Measurements from ENCODE around the gene CFAP70. TPM values are rescaled to one million over a fixed set of nuclear protein-coding genes. Genes with fewer than 3 reads are reported as not detected.

The CFAP70 gene
- total RNA-seq, 1 donor from 2014 or later, result 2.8 TPM

DNA sequence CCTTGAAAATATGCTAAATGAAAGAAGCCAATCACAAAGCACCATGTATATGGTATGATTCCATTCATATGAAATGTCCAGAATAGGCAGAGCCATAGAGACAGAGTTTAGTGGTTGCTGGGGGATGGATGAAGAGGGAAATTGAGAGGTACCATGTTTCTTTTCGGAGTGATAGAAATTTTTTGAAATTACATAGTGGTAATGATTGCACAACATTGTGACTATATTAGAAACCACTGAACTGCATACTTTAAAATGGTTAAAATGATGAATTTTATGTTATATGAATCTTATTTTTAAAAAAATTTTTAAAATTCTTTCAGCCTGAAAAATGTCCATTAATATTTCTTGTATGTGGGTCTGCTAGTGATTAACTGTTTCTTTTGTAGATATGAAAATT is 137.7 kb downstream of the CFAP70 start:
- DNase-seq (ENCODE audit: low spot score), result no peak
- ATAC-seq, result no peak

DNA sequence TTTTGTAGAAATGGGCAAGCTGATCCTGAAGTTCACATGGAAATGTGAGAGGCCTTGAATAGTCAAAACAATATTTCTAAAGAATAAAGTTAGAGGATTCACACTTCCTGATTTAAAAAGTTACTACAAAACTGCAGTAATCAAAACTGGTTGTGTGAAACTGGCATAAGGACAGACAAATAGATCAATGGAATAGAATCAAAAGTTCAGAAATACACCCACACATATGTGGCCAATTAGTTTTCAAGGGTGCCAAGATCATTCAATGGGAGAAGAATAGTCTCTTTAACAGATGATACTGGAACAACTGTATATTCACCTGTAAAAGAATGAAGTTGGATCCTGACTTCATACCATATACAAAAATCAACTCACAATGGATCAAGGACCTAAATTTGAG is 139.3 kb downstream of the CFAP70 start:
- DNase-seq (ENCODE audit: low spot score), result no peak
- ATAC-seq, result peak; percentile 54

DNA sequence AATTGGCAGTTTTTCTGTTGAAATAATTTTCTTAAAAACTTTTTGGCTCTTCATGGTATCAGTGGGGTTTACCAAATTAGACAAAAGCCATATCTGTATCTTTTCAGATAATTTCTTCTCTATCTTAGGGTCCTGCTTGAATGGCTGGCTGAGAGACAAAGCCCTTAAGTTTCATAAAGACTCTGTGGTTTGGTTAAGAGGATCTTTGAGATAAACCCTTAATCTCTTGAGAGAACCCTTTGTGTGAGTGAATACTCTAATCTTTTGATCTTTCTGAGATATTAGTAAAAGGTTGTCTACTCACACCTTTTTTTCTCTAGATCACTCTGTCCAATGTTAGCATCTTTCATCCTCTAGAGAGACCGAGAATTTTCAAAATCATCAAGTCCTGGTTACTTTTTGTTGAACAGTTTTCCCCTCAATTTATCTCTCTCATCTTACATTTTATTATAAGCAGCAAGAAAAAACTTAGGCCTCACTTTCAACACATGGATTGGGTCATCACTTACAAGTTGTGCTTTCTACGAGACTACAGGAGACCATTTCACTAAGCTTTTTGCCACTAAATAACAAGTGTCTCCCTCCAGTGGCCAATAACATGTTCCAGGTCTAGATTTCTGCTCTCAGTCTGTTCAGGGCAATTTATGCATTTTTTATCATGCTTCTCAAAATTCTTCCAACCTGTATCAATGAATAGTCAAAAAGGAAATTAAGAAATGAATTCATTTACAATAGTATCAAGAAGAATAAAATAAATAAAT is 140.1 kb downstream of the CFAP70 start:
- ATAC-seq (peak; percentile 76), DNase-seq (ENCODE audit: low spot score) (no peak)

DNA sequence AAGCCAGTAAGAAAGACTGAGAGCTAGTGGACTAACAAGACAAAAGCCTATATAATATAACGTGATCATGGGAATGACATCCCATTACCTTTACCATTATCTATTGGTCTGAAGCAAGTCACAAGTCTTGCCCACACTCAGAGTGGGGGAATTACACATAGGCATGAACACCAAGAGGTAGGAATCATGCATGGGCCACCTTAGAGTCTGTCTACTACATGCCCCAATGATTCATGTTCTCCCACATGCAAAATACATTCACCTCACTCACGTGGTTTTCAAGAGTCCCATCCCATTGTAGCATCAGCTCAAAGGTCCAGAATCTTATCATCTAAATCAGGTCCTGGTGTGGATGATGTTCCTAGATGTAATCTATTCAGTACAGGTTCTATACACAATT is 141.0 kb downstream of the CFAP70 start:
- ATAC-seq (no peak), DNase-seq (ENCODE audit: low spot score) (no peak)

DNA sequence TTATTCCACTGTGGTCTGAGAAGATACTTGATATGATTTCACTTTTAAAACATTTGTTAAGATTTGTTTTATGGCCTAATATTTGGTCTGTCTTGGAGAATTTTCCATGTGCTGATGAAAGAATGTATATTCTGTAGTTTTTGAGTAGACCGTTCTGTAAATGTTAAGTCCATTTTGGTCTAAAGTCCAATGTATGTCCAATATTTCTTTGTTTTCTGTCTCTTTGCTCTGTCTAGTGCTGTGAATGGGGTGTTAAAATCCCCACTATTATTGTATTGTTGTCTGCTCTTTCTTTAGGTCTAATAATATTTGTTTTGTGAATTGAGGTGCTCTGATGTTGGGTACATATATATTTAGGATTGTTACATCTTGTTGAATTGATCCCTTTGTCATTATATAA is 142.9 kb downstream of the CFAP70 start:
- DNase-seq (ENCODE audit: low spot score) (no peak), ATAC-seq (no peak)

DNA sequence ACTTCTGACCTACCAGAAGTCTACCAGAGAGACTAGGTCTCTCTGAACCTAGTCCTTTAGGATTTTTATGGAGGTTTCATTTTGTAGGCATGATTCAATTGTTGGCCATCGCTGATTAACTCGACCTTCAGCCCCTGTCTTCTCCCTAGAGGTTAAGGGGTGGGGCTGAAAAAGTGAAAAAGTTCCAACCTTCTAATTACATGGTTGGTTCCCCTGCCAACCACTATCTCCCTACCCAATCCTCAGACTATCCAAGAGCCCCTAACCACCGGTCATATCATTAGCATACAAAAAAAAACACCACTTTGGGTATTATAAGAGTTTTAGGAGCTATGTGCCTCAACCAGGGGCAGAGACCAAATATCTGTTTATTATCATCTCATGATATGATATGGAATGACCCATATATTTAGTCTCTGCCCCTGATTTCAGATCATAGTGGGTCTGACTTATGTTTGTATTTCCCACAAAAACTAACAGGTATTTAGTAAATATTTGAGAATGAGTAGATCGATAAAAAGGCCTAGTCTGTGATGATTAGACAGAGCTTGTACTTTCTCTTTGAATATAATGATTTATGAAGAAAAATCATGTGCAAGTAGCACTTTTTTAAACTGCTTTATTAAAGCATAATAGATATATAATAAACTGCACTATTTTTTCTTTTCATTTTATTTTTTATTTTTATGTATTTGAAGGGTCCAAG is 147.4 kb downstream of the CFAP70 start:
- peak; percentile 81 for ATAC-seq

DNA sequence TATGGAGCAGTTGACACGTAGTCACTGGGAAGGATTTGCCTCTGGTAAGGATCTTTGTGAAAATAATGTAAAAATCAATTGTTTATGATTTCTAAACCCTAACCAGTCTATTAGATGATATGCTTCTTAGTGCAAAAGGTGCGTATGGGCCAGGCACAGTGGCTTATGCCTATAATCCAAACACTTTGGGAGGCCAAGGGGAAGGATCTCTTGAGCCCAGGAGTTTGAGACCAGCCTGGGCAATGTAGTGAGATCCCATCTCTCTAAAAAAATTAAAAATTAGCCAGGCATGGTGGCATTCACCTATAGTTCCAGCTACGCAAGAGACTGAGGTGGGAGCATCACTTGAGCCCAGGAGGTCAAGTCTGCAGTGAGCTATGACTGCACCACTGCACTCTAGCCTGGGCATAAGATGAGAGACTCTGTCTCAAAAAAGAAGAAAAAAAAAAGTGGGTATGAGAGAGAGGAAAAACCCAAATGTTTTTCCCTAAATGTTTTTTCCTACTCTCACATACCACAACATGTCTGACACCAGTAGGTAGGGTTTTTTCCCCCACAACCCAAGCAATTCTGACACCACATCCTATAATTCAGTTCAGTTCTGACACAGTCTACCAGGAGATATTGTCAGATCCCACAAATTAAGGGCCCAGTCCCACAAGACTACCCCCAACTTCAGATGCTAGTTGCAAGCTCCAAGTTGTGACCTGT is 148.1 kb downstream of the CFAP70 start:
- DNase-seq (ENCODE audit: low spot score), result no peak
- no peak for ATAC-seq

More for the DNA sequence above, 147.4 kb downstream of the CFAP70 start:
- DNase-seq (ENCODE audit: low spot score), result no peak

DNA sequence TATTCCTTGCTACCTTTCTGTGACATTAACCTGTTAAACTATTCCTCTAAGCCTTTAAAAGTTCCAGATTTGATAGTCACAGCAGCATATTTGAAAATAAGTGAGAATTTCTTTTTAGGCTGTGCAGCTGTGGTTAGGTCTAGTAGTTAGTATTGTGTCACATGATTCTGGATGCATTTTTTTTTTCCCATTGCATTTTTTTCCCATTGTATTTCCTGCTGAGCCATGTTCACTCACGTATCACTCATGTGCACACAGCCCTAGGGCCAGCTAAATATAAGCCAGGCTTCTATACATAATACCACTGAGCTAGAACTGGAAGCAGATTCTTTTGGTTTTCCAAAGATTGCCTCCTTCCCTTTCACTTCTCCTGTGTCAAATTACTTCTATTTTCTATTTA is 149.0 kb downstream of the CFAP70 start:
- no peak for ATAC-seq
- no peak for DNase-seq (ENCODE audit: low spot score)

DNA sequence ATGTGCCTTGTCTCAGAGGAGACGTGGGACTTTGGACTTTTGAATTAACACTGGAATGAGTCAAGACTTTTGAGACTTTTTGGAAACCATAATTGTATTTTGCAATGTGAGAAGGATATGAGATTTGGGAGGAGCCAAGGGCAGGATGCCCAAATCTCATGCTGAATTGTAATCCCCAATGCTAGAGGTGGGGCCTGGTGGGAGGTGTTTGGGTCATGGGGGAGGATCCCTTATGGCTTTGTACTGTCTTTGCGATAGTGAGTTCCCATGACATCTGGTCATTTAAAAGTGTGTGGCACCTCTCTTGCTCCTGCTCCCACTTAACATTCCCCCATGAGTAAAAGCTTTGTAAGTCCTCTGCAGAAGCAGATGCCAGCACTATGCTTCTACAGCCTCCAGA is 150.8 kb downstream of the CFAP70 start:
- no peak for ATAC-seq
- no peak for DNase-seq (ENCODE audit: low spot score)

DNA sequence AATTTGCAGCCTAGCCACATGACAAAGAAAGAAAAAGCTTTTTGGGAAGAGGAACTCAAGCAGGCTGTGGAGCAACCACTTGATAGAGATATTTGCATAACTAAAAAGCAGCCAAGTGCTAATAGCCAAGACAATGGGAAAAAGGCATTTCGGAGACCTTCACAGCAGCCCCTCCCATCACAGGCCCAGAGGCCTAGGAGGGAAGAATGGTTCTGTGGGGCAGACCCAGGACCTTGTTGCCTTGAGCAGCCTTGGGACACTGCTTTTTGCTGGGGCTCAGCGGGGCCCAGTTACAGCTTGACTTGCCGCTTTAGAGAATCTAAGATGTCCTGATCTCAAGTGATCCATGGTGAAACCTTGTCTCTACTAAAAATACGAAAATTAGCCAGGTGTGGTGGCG is 152.3 kb downstream of the CFAP70 start:
- ATAC-seq, result no peak
- no peak for DNase-seq (ENCODE audit: low spot score)

DNA sequence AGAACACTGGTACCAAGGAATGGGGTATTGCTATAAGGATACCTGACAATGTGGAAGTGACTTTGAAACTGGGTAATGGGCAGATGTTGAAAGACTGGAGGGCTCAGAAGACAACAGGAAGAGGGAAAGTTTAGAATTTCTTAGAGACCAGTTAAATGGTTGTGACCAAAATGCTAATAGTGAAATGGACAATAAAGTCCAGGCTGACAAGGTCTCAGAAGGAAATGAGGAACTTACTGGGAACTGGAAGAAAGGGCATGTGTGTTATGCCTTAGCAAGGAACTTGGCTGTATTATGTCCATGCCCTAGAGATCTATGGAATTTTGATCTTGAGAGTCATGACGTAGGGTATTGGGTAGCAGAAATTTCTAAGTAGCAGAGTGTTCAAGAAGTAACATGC is 152.8 kb downstream of the CFAP70 start:
- no peak for ATAC-seq
- no peak for DNase-seq (ENCODE audit: low spot score)

DNA sequence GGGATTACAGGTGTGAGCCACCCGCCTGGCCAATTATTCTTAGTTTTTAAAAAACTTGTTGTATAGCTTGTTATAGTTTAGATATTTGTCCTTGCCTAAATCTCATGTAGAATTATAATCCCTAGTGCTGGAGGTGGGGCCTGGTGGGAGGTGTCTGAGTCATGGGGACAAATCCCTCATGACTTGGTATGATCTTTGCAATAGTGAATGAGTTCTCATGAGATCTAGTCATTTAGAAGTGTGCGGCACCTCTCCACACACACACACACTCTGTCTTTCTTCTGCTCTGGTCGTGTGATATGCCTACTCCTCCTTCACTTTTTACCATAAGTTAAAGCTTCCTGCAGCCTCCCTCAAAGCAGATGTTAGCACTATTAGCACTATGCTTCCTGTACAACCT is 153.6 kb downstream of the CFAP70 start:
- no peak for ATAC-seq

More for the DNA sequence above, 153.6 kb downstream of the CFAP70 start:
- no peak for DNase-seq (ENCODE audit: low spot score)

Other genes with a start within 250 kb of the CFAP70 start
- gene NUDT13, start 248.4 kb downstream of the CFAP70 start, total RNA-seq, result 2.7 TPM
- gene ECD, start 190.9 kb downstream of the CFAP70 start, total RNA-seq, result 9.1 TPM
- 11.1 TPM for gene FAM149B1, start 190.7 kb downstream of the CFAP70 start, total RNA-seq
- 5.8 TPM for gene DNAJC9, start 111.6 kb downstream of the CFAP70 start, total RNA-seq
- gene MRPS16, start 106.2 kb downstream of the CFAP70 start, total RNA-seq, result 53.6 TPM
- 89.9 TPM for gene ANXA7, start 55.2 kb upstream of the CFAP70 start, total RNA-seq
- 0.50 TPM for gene MSS51, start 74.7 kb upstream of the CFAP70 start, total RNA-seq
- 10.7 TPM for gene PPP3CB, start 137.2 kb upstream of the CFAP70 start, total RNA-seq
- 4.8 TPM for gene USP54, start 232.5 kb upstream of the CFAP70 start, total RNA-seq